ENCODE results near the gene UCK2.

Gene UCK2

DNA sequence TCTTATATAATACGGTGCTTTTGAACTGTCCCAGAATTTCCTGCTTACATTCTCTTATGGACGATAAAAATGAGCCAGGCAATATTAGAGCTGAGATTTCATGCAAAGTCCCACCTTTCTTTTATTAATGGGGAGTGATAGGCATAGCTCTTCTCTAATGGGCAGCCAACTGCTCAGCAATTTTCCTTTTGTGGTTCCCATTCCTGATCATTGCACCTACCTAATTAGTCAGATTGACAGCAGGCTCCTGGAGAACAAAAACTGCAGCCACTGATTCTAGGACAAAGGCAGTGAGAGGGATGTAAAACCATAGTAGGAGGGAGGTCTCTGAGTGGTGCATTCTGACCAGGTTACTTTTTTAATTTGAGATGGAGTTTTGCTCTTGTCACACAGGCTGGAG, 110.4 kb downstream of the UCK2 start:
- peaks cover 12% of the 10 kb centered on the region for H3K27me3 ChIP-seq (ENCODE audit: insufficient read depth, low read length)
- no peaks in the 10 kb centered on the region for H3K36me3 ChIP-seq (ENCODE audit: insufficient read depth, low read length)
- no peaks in the 10 kb centered on the region for H3K4me1 ChIP-seq (ENCODE audit: insufficient read depth, low read length)
- H3K4me3 ChIP-seq (ENCODE audit: low read length): no peak overlapping the region
- no peak overlapping the region for H2AFZ ChIP-seq (ENCODE audit: low read depth, low read length)
- no peaks in the 10 kb centered on the region for H3K9me3 ChIP-seq (ENCODE audit: low read length)

DNA sequence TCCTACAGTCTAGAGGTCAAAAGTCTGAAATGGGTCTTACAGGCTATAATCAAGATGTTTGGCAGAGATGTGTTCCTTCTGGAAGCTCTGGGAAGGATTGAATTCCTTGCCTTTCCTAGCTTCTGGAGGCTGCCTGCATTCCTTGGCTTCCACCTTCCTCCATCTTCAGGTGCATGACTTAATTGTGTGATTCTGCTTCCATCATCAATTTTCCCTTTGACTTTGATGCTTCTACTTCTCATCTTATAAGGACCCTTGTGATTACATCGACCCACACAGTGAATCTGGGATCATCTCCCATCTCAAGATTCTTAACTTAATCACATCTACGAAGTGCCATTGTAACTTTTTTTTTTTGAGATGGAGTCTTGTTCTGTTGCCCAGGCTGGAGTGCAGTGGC, 111.4 kb downstream of the UCK2 start:
- H3K4me3 ChIP-seq (ENCODE audit: low read length): no peak overlapping the region
- peaks cover 15% of the 10 kb centered on the region for H3K27me3 ChIP-seq (ENCODE audit: insufficient read depth, low read length)
- H3K36me3 ChIP-seq (ENCODE audit: insufficient read depth, low read length): no peaks in the 10 kb centered on the region
- H3K9me3 ChIP-seq (ENCODE audit: low read length): no peaks in the 10 kb centered on the region
- H3K4me1 ChIP-seq (ENCODE audit: insufficient read depth, low read length): no peaks in the 10 kb centered on the region
- no peak overlapping the region for H2AFZ ChIP-seq (ENCODE audit: low read depth, low read length)

DNA sequence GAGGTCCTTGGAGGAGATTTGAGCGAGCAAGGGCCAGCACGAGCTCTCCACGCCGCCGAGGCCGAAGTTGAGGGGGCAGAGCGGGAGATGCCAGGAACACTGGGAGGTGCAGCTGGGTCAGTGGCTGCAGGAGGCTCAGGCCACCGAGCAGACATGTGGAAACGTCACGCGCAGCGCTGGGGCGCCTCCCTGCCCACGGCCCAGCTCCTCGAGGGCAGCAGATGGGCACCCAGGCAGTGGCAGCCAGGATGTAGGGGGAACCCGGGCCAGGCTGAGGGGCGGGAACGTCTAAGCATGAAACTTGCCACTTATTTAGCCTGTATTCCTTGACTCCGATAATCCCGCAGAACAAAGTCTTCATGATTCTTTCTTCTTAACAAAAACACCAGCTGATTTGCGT, 114.1 kb downstream of the UCK2 start:
- Histone ChIP-seq H2AFZ (ENCODE audit: low read depth, low read length) (no peak overlapping the region), H3K27me3 (ENCODE audit: insufficient read depth, low read length) (peaks cover 9% of the 10 kb centered on the region), H3K36me3 (ENCODE audit: insufficient read depth, low read length) (no peaks in the 10 kb centered on the region), H3K4me3 (ENCODE audit: low read length) (no peak overlapping the region), H3K4me1 (ENCODE audit: insufficient read depth, low read length) (no peaks in the 10 kb centered on the region), H3K9me3 (ENCODE audit: low read length) (no peaks in the 10 kb centered on the region)

DNA sequence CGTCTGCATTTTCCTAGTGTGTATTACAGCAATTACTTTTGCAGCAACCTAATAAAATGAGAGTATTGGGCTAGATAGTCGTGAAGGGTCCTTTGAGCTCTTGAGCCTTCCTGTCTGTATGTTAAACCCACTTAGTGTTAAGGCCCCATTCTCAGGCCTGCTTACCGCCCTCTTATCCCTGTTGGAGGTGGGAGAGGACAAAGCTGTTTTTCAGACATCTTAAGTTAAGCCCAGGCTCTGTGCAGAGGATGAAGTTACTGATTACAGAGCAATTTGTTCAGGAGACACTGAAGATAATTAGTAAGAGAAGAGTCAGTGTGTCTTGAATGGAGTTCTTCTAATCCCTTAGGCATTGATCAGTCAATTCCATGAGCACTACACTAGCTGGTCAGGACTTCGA, 114.6 kb downstream of the UCK2 start:
- no peaks in the 10 kb centered on the region for H3K4me1 ChIP-seq (ENCODE audit: insufficient read depth, low read length)
- H3K9me3 ChIP-seq (ENCODE audit: low read length): no peaks in the 10 kb centered on the region
- no peaks in the 10 kb centered on the region for H3K36me3 ChIP-seq (ENCODE audit: insufficient read depth, low read length)
- H3K27me3 ChIP-seq (ENCODE audit: insufficient read depth, low read length): peaks cover 8% of the 10 kb centered on the region
- H2AFZ ChIP-seq (ENCODE audit: low read depth, low read length): no peak overlapping the region
- no peak overlapping the region for H3K4me3 ChIP-seq (ENCODE audit: low read length)

DNA sequence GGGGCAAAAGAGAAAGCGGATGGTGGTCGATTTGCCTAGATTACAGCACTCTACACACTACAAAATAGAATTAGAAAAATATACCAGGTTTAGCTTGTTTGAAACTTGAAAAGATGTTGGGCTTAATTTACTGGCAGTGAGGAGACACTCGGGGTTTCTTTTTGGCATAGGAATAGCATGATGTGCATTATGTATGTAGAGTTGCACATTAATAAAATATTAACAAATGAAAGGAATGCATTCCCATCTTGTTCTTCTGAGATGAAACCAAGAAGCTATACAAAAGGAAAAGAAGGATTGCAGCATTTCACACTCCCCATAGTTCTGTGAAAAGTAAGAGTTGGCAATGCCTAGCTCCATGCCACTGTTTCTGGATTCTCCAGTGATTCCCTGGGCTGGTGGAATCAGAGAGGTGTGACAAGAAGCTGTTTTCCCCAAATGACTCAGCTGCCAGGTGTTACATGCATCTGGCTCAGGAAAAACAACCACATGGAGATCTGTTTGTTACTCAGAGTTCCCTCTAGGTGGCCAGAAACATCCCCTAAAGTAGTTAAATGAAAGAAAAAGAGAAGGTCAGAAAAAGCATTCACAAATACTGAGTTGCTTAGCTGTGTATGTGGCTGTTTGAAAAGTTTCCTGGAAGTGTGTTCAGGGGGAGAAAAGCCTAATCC, 115.6 kb downstream of the UCK2 start:
- H3K4me3 ChIP-seq (ENCODE audit: low read length): no peak overlapping the region
- no peaks in the 10 kb centered on the region for H3K9me3 ChIP-seq (ENCODE audit: low read length)
- H2AFZ ChIP-seq (ENCODE audit: low read depth, low read length): no peak overlapping the region
- H3K36me3 ChIP-seq (ENCODE audit: insufficient read depth, low read length): no peaks in the 10 kb centered on the region
- H3K4me1 ChIP-seq (ENCODE audit: insufficient read depth, low read length): no peaks in the 10 kb centered on the region
- H3K27me3 ChIP-seq (ENCODE audit: insufficient read depth, low read length): peaks cover 8% of the 10 kb centered on the region

DNA sequence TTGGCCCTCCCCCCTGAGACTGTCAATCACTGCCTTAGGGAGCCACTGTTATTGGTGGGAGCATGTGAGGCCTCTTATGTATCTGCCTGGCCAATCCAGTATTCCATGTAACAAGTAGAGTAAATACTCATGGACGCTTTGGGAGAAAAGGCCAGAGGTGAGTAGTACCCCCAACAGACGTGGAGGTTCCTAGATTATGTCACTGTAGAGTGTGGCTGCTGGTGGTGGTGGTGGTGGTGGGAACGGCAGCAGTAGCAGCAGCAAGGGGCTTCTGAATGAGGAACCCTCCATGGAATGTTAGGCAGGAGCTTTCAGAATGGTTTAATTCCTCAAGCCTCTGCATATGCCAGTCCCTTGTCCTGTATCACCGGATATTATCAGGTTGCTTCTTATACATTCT, 118.5 kb downstream of the UCK2 start:
- H3K27me3 ChIP-seq (ENCODE audit: insufficient read depth, low read length): peaks cover 4% of the 10 kb centered on the region
- H3K36me3 ChIP-seq (ENCODE audit: insufficient read depth, low read length): no peaks in the 10 kb centered on the region
- H2AFZ ChIP-seq (ENCODE audit: low read depth, low read length): no peak overlapping the region
- H3K9me3 ChIP-seq (ENCODE audit: low read length): no peaks in the 10 kb centered on the region
- no peaks in the 10 kb centered on the region for H3K4me1 ChIP-seq (ENCODE audit: insufficient read depth, low read length)
- H3K4me3 ChIP-seq (ENCODE audit: low read length): no peak overlapping the region

DNA sequence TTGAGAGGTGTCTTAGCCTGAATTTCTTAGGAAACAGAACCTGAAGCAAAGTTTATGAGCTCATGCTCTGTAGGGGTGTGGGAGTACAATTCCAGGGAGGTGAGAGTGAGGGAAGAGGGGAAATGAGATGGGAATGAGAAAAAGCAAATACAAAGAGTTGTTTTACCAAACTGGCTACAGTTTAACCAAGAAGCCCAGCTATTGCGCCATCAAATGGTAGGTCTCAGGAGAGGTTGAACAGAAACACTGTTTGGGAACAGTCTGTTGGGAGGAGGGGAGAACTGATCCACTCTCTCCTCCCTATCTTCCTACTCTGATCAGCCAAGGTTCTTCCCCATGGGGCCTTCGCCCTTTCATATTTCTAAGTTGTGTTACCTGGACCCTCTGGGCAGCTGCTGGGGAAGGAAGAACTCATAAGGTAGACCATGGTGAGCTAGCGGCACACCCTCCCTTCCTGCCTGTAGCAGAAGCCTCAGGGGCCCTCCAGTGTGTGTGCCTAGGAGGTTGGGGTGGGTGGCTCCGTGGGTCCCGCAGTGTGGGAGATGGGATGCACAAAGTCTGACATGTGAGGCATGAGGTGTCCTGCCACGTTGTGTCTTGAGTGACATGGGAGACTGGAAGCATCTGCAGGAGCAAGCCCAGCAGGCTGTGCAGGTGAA, 120.5 kb downstream of the UCK2 start:
- Histone ChIP-seq H3K4me1 (ENCODE audit: insufficient read depth, low read length) (no peaks in the 10 kb centered on the region), H3K9me3 (ENCODE audit: low read length) (no peaks in the 10 kb centered on the region), H3K4me3 (ENCODE audit: low read length) (no peak overlapping the region), H3K27me3 (ENCODE audit: insufficient read depth, low read length) (peaks cover 3% of the 10 kb centered on the region), H3K36me3 (ENCODE audit: insufficient read depth, low read length) (no peaks in the 10 kb centered on the region), H2AFZ (ENCODE audit: low read depth, low read length) (no peak overlapping the region)

DNA sequence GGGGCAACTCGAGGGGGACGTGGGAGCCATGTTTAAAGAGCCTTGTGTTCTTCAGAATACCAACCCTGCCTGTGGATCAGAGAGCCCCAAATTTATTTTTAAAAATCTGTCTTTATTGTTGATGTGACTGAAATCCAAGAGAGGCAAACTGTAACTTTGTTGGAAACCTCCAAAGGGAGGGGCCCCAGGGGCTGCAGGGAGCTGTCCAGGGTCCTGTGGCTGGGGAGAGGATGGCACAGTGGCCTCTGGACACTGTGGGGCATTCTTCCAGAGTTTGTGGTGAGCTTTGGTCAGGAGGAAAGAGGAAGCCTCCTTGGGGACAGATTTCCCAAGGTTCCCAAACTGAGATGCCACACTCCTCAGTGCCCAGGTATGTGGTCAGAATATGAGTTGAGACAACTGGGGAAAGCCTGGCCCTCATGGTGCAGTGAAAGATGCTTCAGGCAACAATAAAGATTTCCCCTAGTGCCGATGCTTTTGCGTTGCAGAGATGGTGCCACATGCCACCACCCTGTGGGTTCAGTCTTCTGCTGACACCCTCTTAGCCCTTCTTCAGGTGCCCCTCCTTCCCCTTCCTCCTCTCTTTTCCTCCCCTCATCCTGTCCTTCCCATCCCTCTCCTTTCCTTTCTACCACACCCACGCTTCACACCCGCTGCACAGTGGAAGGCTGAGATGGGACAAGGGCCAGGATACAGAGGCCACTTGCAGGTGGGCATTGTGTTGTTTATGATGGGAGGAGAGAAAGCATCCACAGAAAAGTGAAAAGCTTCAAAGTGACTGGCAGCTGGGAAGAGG, 122.1 kb downstream of the UCK2 start:
- no peaks in the 10 kb centered on the region for H3K36me3 ChIP-seq (ENCODE audit: insufficient read depth, low read length)
- H3K27me3 ChIP-seq (ENCODE audit: insufficient read depth, low read length): no peaks in the 10 kb centered on the region
- H3K4me3 ChIP-seq (ENCODE audit: low read length): no peak overlapping the region
- no peaks in the 10 kb centered on the region for H3K4me1 ChIP-seq (ENCODE audit: insufficient read depth, low read length)
- no peak overlapping the region for H2AFZ ChIP-seq (ENCODE audit: low read depth, low read length)
- no peaks in the 10 kb centered on the region for H3K9me3 ChIP-seq (ENCODE audit: low read length)

DNA sequence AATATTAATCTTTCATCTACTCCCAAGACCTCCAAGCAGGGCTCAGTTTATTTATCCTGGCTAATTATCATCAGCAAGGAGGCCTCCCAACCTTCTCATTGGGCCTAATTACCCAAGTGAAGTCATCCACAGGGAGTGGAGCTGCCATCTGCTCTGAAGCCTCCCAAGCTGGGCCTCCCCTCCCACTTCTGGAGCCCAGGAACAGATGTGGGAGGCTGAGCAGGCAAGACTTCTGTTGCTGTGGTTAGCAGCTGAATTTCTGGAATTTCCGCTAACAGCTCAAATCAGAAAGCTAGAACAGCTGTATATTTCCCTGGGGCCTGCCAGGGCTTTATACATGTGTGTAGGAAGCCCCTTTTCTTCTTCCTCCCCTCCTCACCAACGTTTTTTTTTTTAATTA, 127.5 kb downstream of the UCK2 start:
- Histone ChIP-seq H2AFZ (ENCODE audit: low read depth, low read length) (no peak overlapping the region), H3K4me3 (ENCODE audit: low read length) (no peak overlapping the region), H3K27me3 (ENCODE audit: insufficient read depth, low read length) (no peaks in the 10 kb centered on the region), H3K4me1 (ENCODE audit: insufficient read depth, low read length) (no peaks in the 10 kb centered on the region), H3K36me3 (ENCODE audit: insufficient read depth, low read length) (no peaks in the 10 kb centered on the region), H3K9me3 (ENCODE audit: low read length) (no peaks in the 10 kb centered on the region)

DNA sequence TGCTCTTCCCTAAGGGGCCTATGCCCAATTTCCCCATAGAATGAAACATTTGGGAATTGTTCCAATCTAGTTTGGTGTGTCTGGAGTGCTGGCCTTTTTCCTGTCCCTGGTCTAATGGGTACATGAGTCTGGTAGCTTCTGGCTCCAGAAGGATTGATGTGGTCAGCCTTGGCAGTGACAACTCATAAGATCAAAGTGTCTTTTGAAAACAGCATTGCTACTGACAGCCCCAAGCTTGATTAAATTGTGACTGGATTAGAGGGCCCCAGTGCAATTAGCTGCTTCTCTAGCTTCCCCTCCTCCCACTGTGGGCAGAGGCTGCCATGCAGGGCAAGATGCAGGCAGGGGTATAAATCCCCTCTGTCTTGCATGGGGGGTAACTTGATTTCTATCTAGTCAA, 130.9 kb downstream of the UCK2 start:
- Histone ChIP-seq H3K4me1 (ENCODE audit: insufficient read depth, low read length) (no peaks in the 10 kb centered on the region), H3K4me3 (ENCODE audit: low read length) (no peak overlapping the region), H3K9me3 (ENCODE audit: low read length) (no peaks in the 10 kb centered on the region), H2AFZ (ENCODE audit: low read depth, low read length) (no peak overlapping the region), H3K27me3 (ENCODE audit: insufficient read depth, low read length) (no peaks in the 10 kb centered on the region), H3K36me3 (ENCODE audit: insufficient read depth, low read length) (no peaks in the 10 kb centered on the region)

DNA sequence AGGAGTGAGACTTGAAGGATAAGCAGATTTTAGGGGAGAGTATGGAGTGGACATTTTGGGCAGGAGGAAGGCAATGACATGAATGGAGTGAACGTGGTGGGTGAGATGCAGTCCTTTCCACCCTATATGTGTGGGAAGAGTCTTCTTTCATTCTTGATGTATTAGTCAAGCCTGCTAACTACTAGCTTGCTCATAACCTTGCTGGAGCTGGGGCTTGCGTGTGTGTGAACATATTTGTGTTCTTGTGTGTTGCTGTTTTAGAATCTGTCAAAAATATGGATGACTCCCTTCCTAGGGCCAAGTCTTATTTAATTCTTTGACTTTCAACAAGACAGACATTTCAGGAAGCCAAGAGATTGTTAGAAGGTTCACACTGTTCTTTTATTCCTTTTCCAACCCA, 132.7 kb downstream of the UCK2 start:
- Histone ChIP-seq H3K4me1 (ENCODE audit: insufficient read depth, low read length) (no peaks in the 10 kb centered on the region), H3K36me3 (ENCODE audit: insufficient read depth, low read length) (no peaks in the 10 kb centered on the region), H3K27me3 (ENCODE audit: insufficient read depth, low read length) (no peaks in the 10 kb centered on the region), H3K4me3 (ENCODE audit: low read length) (no peak overlapping the region), H3K9me3 (ENCODE audit: low read length) (no peaks in the 10 kb centered on the region), H2AFZ (ENCODE audit: low read depth, low read length) (no peak overlapping the region)

DNA sequence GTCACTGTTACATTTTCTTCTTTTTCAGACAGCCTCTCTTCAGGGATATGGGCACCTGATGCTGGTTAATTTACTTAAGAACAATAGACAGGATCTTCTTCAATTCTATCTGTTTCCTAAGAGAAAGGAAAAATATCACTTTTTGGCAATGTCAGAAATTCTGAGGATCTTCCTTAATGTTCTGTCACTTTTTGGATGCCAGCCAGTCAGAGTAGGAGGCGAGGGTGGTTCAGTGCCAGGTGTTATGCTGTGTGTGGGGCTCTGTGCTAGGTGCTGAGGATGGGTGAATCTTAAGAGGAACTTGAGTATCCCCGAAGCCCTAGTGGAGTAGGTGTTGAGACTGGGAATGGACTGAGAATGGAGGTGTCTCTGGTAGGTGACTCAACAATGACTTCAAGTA, 133.5 kb downstream of the UCK2 start:
- H2AFZ ChIP-seq (ENCODE audit: low read depth, low read length): no peak overlapping the region
- no peak overlapping the region for H3K4me3 ChIP-seq (ENCODE audit: low read length)
- H3K27me3 ChIP-seq (ENCODE audit: insufficient read depth, low read length): no peaks in the 10 kb centered on the region
- H3K36me3 ChIP-seq (ENCODE audit: insufficient read depth, low read length): no peaks in the 10 kb centered on the region
- no peaks in the 10 kb centered on the region for H3K9me3 ChIP-seq (ENCODE audit: low read length)
- no peaks in the 10 kb centered on the region for H3K4me1 ChIP-seq (ENCODE audit: insufficient read depth, low read length)
